DMS 273 (cell line): ENCODE measurements around the gene ST6GALNAC1.
"Not testable (repeated sequence)": the region's sequence is repeated elsewhere in the genome, so short reads cannot be mapped to it uniquely, and the experiment has no call there.

ENCODE experiments used
- DNase-seq: peaks from one replicate; lab custom pipeline; 2025; ENCODE audit not compliant: unreplicated experiment; lab: John Stamatoyannopoulos, UW

Gene ST6GALNAC1

DNA sequence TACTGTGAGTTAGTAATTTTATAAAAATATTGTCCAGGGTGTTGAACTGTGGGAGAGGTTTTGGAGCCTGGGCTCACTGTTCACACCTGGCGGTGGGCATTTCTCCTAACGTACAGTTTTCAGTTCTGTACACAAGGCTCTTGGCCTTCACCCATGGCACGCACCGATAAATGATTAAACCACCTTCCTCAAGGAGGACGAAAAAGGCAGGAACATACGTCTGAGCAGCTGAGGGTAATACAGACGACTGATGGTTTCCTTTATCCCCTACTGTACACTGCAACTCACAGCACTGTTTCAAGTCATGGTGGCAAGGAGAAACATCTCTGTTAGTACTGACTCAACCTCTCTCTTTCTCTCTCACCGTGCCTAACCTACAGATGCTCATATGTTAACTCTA lies 1.4 kb upstream of the ST6GALNAC1 start:
- DNase-seq = no peak

DNA sequence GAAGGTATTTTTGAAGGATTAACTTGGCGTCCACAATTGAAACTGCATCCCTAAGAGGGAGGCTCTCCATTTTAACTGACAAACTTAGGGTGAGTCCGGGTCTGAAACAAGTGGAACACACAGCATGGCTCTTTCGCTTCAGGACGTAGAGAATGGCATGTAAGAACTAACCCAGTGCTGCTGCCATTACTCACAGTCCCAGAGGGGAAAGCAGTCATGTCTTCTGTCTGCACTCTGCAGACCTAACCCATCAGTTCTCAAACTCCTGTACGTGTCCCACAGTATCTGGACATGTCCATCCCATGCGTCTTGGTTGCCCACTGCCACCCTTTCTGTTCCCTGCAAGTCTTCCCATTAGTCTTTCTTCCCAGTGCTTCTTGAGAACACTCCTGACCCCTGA lies 563 bp downstream of the ST6GALNAC1 start:
- DNase-seq = no peak

DNA sequence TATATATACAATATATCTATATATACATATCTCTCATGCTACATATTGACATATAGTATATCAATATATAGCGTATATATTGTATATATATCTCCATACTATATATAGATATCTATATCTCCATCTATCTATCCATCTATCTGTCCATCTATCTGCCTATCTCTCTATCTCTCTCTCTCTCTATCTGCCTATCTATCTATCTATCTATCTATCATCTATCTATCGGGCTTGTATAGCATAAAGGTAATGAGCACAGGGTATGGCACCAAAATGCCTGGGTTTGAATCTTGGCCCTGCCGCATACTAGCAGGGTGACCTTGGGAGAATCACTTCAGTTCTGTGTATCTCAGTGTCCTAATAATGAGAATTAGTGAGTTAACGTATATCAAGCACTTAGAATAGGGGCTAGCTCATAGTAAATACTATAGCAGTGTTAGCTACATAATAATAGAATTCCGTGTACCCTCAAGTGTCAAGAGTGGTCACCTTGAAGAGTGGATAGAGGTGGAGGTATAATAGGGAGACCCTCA lies 1.5 kb downstream of the ST6GALNAC1 start:
- DNase-seq = no peak

DNA sequence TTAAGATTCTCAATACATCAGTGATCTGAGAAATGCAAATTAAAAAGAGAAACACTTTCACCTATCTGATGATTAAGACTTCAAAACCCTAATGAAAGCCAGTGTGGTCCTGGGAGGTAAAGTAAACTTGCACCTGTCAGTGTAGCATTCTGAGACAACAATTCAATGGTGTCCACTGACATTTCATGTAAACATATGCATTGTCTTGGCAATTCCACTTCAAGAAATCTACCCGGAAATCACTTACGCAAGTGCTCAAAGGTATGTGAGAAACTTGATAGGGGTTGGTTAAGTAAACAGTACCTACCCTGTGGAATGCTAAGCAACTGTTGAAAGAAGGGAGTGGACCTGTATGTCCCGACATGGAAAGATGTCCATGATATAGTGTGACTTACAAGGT lies 2.1 kb downstream of the ST6GALNAC1 start:
- no peak for DNase-seq

DNA sequence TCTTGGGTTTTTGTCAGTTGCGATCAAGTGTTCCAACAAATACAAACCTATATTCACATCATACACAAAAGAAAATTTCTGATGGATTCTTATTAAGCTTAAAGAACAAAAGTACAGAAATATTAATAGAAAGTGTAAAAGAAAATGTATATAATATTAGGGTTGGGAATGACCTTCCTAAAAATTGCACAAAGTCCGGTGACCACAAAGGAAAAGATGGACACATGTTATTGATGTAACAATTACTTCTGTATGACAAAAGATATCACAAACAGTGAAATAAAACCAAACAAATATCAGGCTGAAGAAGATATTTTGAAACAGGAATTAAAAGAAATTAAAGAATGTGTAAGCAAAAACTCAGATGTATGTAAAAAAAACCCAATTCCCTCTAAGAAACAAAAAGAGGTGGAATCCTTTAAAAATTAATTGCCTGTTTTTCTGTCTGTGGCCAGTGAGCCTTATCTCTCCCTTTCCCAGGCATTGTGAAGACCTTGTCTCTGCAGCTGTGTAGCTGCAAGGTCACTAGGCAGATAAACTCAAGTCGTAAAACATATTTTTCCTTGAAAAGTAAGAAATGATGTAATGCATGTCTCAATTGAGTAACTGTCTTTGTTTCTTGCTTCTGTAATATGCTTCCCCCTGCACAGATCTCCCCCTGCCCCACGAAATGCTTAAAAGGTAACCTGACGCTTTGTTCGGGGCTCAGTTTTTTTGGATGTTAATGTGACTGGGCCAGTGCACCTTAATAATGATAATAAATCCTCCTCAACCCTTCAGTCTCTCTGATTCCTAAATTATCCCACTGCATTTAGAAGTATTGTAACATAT lies 2.8 kb downstream of the ST6GALNAC1 start:
- no peak for DNase-seq

DNA sequence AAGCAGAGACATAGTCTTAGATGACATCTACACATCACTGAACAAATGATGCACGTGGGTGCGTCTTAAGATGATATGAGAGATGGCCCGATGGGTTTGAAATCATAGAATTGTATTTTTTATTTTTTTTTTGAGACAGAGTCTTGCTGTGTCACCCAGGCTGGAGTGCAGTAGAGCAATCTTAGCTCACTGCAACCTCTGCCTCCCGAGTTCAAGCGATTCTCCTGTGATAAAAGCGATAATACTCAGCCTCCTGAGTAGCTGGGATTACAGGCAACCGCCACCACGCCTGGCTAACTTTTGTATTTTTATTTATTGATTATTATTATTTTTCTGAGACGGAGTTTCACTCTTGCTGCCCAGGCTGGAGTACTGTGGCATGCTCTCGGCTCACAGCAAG lies 5.3 kb downstream of the ST6GALNAC1 start:
- DNase-seq = no peak

DNA sequence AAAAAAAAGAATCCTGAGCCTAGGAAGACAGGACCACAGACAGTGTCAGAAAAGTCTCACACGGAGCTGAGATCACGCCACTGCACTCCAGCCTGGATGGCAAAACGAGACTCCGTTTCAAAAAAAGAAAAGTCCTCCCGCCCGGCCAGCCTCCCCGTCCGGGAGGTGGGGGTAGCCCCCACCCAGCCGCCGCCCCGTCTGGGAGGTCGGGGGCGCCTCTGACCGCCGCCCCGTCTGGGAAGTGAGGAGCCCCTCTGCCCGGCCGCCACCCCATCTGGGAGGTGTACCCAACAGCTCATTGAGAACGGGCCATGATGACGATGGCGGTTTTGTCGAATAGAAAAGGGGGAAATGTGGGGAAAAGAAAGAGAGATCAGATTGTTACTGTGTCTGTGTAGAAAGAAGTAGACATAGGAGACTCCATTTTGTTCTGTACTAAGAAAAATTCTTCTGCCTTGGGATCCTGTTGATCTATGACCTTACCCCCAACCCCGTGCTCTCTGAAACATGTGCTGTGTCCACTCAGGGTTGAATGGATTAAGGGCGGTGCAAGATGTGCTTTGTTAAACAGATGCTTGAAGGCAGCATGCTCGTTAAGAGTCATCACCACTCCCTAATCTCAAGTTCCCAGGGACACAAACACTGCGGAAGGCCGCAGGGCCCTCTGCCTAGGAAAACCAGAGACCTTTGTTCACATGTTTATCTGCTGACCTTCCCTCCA lies 6.9 kb downstream of the ST6GALNAC1 start:
- DNase-seq = not testable (repeated sequence)

DNA sequence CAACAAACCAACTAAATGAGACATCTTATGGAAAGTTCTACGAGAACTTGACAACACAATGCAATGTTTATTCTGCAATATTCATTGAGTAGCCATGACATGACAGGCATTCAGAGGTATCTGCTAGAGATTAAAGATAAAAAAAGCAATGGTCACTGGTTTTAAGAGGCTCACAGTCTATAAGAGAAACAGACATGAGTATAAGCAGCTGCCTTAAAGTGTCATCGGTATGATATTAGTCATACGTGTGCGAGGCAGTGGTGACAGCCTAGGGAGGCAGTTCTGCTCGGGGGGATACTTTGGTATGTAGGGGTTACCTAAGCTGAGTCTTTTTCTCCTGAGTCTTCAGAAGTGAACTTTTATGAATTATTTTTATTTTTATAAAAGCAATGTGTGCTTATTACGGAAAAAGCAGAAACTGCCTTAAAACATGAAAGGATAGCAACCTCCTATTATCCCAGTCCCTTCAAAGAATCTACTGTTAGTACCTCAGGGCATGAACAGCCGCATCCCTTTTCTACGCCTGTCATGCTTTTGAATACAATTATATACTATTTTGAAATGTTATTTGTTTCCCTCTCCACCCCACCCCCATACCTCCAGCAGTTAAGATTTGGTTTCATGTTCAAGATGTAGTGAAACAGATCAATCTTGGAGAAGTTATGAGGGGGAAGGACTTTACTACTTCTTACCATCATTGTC lies 7.7 kb downstream of the ST6GALNAC1 start:
- DNase-seq = no peak

DNA sequence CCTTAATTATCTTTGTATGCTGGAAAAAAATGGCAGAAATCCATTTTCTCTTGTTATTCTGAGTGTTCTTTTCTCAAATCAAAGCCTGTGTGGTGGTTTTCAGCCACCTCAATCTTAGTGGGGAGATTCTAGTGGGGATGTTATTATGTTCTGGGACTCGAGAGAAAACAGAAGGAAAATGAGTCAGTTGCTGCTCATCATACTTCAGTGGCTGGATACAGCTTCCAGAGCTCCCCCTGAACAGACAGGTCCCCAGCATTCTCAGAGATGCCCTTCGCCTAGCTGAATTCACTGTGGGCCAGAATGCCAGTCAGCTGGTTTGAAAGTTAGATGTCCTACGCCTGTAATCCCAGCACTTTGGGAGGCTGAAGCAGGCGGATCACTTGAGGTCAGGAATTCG lies 8.5 kb downstream of the ST6GALNAC1 start:
- no peak for DNase-seq

DNA sequence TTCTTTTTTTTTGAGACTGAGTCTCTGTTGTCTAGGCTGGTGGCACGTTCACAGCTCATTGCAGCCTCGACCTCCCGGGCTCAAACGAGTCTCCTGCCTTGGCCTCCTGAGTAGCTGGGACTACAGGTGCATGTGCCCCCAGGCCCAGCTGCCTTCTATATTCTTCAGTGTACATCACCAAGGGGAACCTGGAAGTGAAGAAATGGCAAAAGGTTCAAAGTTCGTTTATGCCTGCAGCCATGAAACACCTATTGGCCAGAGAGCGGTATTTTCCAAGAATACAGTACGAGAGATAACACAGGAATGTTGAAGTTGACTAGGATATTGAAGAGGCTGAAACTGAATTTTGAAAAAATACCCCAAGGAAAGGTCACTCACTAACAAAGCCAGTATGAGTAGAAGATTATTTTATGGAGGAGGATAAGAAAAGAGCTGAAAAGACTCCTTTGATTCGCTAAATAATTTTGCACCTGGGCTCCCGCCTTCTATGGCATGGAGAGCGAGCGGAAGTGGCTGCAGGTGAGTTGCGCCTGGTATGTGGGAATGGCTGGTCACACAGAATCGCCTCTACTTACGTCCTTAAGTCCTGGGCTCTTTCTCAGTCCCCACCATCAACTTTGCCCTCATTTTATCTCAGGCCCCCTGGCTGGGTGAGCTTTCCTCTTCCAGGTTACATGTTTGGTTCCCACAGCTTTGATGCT lies 9.8 kb downstream of the ST6GALNAC1 start:
- DNase-seq = no peak

DNA sequence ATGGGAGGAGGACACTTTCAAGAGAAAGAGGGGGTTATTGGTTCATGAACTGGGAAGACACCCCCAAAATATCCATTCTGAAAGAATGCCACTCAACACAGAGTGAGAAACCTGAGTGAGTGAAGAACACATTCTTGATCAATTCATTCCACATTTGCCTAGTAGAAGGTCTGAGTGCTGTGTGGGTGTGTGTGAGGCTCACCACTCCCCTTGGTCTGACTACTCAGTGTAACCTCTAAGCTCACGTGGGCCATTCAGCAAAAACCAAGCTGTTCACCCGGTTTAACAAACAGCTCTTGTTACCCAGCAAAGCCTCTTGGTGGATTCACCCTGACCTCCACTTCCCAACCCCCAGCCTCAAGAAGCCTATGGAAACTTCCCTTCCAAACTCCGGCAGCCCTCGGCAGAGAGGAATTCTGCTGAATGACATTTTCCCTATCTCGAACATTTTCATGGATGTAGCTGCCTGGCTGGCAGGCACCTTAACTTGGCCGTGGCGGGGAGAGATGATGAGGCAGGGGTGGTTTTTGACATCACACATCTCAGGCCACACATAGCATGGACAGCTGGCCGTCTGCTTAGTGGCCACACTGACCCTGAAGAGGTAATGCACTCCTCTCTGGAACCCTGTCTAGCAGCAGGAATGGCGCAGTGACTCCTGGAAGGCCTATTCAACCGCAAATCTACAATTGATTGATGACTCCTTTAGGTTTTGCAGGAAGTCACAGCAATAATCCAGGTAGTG lies 11.6 kb downstream of the ST6GALNAC1 start:
- DNase-seq = no peak

DNA sequence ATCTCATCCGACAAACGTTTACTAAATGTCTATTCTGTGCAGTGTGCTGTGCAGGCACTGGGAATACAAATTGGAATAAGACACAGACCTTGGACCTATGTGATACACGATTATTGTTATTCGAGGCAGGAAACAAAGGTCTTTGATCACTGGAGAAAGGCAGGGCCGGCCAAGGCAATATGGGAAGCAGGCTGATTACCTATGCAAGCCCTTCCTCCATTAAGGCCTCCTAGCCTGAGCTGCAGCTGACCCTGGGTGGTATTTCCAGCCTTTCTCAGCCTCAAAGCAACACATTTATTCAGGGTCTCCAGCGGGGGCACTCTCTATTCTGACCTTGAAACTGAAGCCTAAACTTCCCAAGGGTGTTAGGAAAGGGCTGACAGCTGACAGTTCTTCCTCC lies 13.4 kb downstream of the ST6GALNAC1 start:
- no peak for DNase-seq

DNA sequence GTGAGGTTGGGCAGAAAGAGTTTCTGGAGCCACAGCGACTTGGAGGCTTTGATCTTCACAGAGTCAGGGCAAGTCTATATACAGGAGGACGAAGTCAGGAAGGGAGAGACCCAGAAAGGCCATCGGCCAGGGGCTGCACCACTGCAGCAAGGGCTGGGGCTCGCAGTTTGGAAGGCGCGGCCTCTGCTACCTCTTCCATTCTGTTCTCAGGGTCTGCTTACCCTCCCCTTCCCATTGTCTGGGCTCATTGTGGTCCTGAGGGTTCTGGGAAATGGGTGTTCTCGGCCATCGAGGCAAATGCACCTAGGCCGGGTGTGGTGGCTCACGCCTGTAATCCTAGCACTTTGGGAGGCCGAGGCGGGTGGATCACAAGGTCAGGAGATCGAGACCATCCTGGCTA lies 16.0 kb downstream of the ST6GALNAC1 start:
- no peak for DNase-seq

DNA sequence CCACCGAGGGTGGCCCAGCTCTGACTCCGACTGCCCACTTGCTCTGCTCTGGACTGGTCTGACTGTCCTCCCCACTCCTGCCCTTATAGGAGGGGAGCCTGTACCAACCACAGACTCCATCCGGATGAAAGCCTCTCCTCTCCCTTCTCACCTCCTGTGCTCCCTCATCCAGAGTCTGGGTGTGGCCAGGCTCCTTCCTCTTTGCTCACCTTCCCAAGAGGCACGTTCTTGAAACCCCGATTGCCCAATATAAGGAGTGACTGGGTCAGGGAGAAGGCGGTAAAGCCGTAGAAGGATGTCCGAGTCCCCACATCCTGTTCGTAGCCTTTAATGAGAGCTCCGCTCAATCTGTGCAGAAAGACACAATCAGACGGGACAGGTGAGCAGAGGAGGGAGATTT lies 17.1 kb downstream of the ST6GALNAC1 start:
- no peak for DNase-seq

DNA sequence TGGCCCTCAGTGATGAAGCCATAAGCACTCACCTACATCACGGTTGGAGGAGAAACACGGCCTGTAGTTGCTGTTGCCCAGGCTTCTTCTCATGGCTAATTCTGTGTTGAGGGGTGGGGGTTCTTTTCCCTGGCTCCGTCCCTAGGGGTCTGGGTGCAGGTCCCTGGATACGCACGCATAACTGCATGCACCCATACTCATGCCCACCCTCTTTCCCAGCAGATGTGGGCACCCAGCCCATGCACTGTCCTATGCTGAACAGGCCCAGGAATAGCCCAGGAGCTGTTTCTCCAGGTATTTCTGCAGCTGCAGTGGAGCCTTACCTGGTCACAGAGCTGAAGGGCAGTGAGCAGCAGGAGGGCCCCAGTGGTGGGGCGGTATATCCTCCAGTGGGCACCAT lies 18.1 kb downstream of the ST6GALNAC1 start:
- no peak for DNase-seq

DNA sequence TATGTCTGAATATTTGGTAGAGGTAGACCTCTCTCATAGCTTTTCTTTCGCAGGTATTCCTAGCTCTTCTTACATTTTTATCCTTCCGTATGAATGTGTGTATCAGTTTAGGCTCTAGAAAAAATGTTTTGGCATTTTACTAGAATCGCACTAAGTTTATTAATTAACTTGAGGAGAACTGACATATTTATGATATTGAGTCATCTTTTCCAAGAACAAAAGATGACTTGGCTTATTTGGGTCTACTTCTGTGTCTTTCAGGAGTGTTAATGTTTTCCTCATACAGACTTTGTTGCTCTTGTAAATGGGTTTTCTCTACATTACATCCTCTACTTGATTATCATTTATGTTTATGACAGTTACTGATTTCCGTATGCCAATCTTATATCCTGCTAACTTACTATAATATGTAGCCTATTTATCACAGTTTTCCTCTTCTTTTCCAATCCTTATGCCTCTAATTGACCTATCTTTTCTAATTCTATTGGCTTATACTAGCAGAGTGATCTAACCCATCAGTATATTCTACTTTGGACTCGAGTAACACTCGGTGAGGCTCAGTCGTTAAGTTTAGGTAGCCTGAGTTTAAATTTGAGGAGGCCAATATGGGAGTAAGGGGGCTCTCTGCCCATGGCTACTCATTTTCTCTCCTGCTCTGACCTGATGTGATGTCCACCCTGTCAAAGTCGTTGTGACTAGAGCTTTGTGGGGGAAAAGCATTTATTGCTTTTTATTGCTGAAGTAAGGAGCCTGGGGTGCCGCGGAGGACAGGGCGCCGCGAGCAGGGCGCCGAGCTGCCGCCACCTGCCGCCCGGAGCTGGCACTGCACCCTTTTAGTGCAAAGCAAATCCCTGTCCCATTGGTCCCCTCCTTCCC lies 20.0 kb downstream of the ST6GALNAC1 start:
- DNase-seq = peak; percentile 82

DNA sequence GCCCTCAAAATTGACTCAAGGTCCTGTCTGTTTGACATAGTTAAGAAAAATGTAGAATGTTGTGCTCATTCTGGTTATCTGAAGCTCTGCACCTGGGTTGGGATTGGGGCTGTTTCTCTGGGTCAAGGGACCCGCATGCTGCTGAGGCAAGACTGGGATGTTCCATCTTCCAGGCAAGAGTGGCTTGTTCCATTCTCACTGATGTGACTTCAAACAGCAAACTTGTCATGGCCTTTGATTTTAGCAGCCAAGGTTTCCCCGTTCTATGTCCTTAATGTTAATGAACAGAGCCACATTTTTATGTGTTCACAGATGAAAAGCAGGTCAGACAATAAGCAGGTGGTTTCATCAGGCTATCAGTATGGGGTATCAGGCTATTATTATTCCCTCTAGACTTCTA lies 25.7 kb downstream of the ST6GALNAC1 start:
- no peak for DNase-seq

DNA sequence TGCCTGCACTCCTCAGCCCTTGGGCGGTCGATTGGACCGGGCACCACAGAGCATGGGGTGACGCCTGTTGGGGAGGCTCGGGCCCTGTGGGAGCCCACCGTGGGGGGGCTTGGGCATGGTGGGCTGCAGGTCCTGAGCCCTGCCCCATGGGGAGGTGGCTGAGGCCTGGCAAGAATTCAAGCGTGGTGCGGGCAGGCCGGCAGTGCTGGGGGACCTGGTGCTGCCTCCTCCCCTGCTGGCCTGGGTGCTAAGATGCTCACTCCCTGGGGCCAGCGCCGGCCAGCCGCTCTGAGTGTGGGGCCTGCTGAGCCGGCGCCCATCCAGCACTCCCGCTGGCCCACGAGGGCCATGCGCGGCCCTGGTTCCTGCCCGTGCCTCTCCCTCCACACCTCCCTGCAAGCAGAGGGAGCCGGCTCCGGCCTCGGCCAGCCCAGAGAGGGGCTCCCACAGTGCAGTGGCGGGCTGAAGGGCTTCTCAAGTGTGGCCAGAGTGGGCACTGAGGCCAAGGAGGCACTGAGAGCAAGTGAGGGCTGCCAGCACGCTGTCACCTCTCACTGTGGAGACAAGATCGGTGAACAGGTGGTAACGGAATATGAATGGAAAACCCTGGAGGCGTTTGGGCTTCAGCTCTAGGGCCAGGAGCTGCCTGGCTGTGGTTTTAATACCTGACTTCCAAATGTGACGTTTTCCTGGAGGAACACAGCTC lies 28.5 kb downstream of the ST6GALNAC1 start:
- DNase-seq = no peak
